Hepatocyte (in vitro differentiated cells): ENCODE results near the gene ADH6. TPM values are rescaled to one million over a fixed set of nuclear protein-coding genes. Genes with fewer than 3 reads are reported as not detected.

Source experiments
- DNase-seq: peaks from one replicate; pipeline ENCODE4 v3.0.0-alpha.2; 2016; ENCODE audit warnings: low spot score
- H2AFZ ChIP-seq: fragments of 200-600 bp; sonication (generic); 2 replicates; pipeline ENCODE4 v1.6.0; 2016; ENCODE audit warnings: antibody characterized with exemption, mild to moderate bottlenecking
- H3K27ac ChIP-seq: fragments of 200-600 bp; sonication (generic); 2 replicates; pipeline ENCODE4 v1.5.1; 2016; ENCODE audit warnings: mild to moderate bottlenecking
- H3K27me3 ChIP-seq: fragments of 200-600 bp; sonication (generic); 2 replicates; pipeline ENCODE4 v1.6.1; 2016
- H3K36me3 ChIP-seq: fragments of 200-600 bp; sonication (generic); replicated peaks from 2 replicates; pipeline ENCODE4 v1.5.1; 2016; ENCODE audit warnings: low read depth; ENCODE audit not compliant: insufficient read depth
- H3K4me1 ChIP-seq: fragments of 200-600 bp; sonication (generic); 2 replicates; pipeline ENCODE4 v1.5.1; 2016; ENCODE audit warnings: mild to moderate bottlenecking, moderate library complexity; ENCODE audit not compliant: insufficient read depth
- H3K4me2 ChIP-seq: fragments of 200-600 bp; sonication (generic); 2 replicates; pipeline ENCODE4 v1.6.0; 2016
- H3K4me3 ChIP-seq: fragments of 200-600 bp; sonication (generic); 2 replicates; pipeline ENCODE4 v1.5.1; 2016; ENCODE audit warnings: mild to moderate bottlenecking
- H3K79me2 ChIP-seq: fragments of 200-600 bp; sonication (generic); 2 replicates; pipeline ENCODE4 v1.6.0; 2017; ENCODE audit warnings: mild to moderate bottlenecking
- H3K9me2 ChIP-seq: fragments of 200-600 bp; sonication (generic); replicated peaks from 2 replicates; pipeline ENCODE4 v1.6.0; 2017; ENCODE audit warnings: mild to moderate bottlenecking; ENCODE audit not compliant: insufficient read depth
- H3K9me3 ChIP-seq: fragments of 200-600 bp; sonication (generic); 2 replicates; pipeline ENCODE4 v1.5.1; 2016; ENCODE audit warnings: low read depth, mild to moderate bottlenecking
- H4K20me1 ChIP-seq: fragments of 200-600 bp; sonication (generic); 2 replicates; pipeline ENCODE4 v1.6.0; 2016; ENCODE audit warnings: mild to moderate bottlenecking; ENCODE audit not compliant: insufficient read depth, poor library complexity, severe bottlenecking
- EZH2 ChIP-seq: fragments of 200-600 bp; sonication (generic); IDR thresholded peaks from 2 replicates; pipeline ENCODE4 v1.6.1; 2016; ENCODE audit warnings: antibody characterized with exemption, mild to moderate bottlenecking, borderline replicate concordance
- EZH2phosphoT487 ChIP-seq: fragments of 200-600 bp; sonication (generic); IDR thresholded peaks from one replicate; pipeline ENCODE4 v1.6.1; 2018; ENCODE audit warnings: antibody characterized with exemption, mild to moderate bottlenecking, low read depth, moderate library complexity; ENCODE audit not compliant: unreplicated experiment, severe bottlenecking
- WGBS: methylation state at CpG from one replicate; pipeline ENCODE4 v1.1.6; 2016; ENCODE audit warnings: low lambda C conversion rate; ENCODE audit errors: missing lambda C conversion rate; 5-methylcytosine and 5-hydroxymethylcytosine counted together
- polyA plus RNA-seq: library from polyadenylated mRNA; unstranded; fragments of >200 nt; fragmentation: Nextera tagmentation; extraction: Ambion mirVana; gene quantifications from 2 replicates; pipeline ENCODE4 v1.2.1, GENCODE V29; 2016
- total RNA-seq: library from RNA; depleted of rRNA; stranded (reverse); fragments of >200 nt; gene quantifications from 2 replicates; pipeline ENCODE4 v1.2.3, GENCODE V29; 2014
- TF ChIP-seq, protein P1 (sequence below): fragments of 200-600 bp; sonication (generic); IDR thresholded peaks from 2 replicates; pipeline ENCODE4 v1.5.1; 2016; ENCODE audit warnings: antibody characterized with exemption, mild to moderate bottlenecking; ENCODE audit not compliant: poor library complexity

ADH6 gene
- total and polyA plus RNA-seq, 2 experiments from 2014 or later = 16.0 to 23.6 TPM

DNA sequence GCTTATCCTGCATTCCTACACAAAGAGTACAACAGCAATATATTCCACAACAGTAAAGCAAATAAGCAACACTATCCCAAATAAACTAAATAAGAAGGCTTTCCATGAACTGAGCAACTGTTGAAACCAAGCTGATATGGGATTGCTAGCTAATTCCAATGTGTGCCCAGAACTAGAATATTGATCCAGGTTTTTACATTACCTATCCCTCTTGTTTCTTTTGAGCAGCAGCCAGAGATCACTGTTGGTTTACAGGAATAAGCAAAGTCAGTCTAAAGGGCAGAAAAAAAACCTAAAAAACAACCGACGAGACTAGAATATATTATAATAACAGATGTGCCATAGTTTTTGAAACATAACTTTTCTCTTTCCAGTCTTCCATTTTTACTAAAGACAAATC, 52.5 kb downstream of the ADH6 start:
- Histone ChIP-seq H3K79me2 (no peaks in the 10 kb centered on the region), H2AFZ (no peak overlapping the region), H4K20me1 (no peaks in the 10 kb centered on the region), H3K4me1 (no peaks in the 10 kb centered on the region), H3K27ac (no peak overlapping the region), H3K9me3 (peaks cover 7% of the 10 kb centered on the region), H3K36me3 (no peaks in the 10 kb centered on the region), H3K4me2 (no peak overlapping the region), H3K27me3 (no peaks in the 10 kb centered on the region), H3K4me3 (no peak overlapping the region), H3K9me2 (no peaks in the 10 kb centered on the region)
- no peak for TF ChIP-seq EZH2phosphoT487
- TF ChIP-seq EZH2 = no peak
- TF ChIP-seq, protein P1, sequence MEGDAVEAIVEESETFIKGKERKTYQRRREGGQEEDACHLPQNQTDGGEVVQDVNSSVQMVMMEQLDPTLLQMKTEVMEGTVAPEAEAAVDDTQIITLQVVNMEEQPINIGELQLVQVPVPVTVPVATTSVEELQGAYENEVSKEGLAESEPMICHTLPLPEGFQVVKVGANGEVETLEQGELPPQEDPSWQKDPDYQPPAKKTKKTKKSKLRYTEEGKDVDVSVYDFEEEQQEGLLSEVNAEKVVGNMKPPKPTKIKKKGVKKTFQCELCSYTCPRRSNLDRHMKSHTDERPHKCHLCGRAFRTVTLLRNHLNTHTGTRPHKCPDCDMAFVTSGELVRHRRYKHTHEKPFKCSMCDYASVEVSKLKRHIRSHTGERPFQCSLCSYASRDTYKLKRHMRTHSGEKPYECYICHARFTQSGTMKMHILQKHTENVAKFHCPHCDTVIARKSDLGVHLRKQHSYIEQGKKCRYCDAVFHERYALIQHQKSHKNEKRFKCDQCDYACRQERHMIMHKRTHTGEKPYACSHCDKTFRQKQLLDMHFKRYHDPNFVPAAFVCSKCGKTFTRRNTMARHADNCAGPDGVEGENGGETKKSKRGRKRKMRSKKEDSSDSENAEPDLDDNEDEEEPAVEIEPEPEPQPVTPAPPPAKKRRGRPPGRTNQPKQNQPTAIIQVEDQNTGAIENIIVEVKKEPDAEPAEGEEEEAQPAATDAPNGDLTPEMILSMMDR = no peak
- WGBS = 46% methylated on average over 2 of the region's 2 CpGs
- no peak for DNase-seq

DNA sequence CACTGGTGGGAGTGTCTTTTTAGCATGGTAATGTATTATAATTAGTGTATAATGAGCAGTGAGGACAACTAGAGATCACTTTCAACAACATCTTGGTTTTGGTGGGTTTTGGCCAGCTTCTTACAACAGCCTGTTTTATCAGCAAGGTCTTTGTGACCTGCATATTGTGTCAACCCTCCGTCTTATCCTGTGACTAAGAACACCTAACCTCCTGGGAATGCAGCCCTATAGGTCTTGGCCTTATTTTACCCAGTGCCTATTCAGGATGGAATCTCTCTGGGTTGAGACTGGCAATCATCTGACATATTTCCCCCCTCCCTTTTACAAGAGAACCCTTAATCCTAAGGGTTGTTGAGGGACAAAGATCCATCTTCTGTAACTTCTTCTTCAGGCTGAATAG, 53.1 kb downstream of the ADH6 start:
- Histone ChIP-seq H3K4me3 (no peak overlapping the region), H3K9me3 (peaks cover 7% of the 10 kb centered on the region), H3K4me1 (no peaks in the 10 kb centered on the region), H3K9me2 (no peaks in the 10 kb centered on the region), H2AFZ (no peak overlapping the region), H4K20me1 (no peaks in the 10 kb centered on the region), H3K4me2 (no peak overlapping the region), H3K27ac (no peak overlapping the region), H3K36me3 (no peaks in the 10 kb centered on the region), H3K27me3 (no peaks in the 10 kb centered on the region), H3K79me2 (no peaks in the 10 kb centered on the region)
- DNase-seq = no peak
- 77% methylated on average over 1 of the region's 1 CpG for WGBS
- TF ChIP-seq EZH2phosphoT487 (no peak), EZH2 (no peak)
- TF ChIP-seq, protein P1 = no peak

DNA sequence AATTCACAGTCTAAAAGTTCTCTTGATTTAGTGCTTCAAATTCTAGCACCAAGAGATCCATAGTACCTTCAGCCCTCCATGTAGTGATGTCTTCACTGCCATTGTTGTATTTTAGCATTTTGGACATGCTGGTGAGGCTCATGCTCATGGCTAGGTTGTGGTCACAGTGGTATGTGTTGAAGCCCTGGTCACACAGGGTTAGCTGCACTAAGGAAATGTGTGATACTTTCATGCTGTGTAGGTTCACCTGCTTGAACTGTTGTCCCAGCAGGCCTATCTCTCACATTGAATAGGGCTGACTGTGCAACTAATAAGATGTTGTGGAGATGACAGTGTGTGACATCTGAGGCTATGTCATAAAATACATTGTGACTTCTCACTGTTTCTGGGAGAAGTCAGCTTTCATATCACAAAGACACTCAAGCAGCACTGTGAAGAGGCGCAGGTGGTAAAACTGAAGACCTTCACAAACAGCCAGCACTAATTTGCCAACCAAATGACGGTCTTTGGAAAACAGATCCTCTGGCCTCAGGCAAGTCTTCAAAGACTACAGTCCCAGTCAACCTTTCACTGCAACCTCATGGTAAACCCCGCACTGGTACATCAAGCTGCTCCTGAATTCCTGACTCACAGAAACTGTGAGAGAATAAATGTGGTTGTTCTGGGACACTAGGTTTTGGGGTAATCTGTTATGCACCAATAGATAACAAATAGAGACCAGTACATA, 57.5 kb downstream of the ADH6 start:
- Histone ChIP-seq H2AFZ (no peak overlapping the region), H3K27ac (no peak overlapping the region), H3K9me2 (no peaks in the 10 kb centered on the region), H3K4me3 (no peak overlapping the region), H3K4me2 (no peak overlapping the region), H3K4me1 (peaks cover 10% of the 10 kb centered on the region), H4K20me1 (no peaks in the 10 kb centered on the region), H3K36me3 (no peaks in the 10 kb centered on the region), H3K27me3 (no peaks in the 10 kb centered on the region), H3K79me2 (no peaks in the 10 kb centered on the region), H3K9me3 (peaks cover 3% of the 10 kb centered on the region)
- no peak for DNase-seq
- no peak for TF ChIP-seq EZH2phosphoT487
- no peak for TF ChIP-seq EZH2
- TF ChIP-seq, protein P1 = no peak
- WGBS = 66% methylated on average over 3 of the region's 3 CpGs
